ENCODE results near the gene FKBP4.
A peak's percentile ranks its signal among the peaks of the same experiment; 100 is the strongest.

The FKBP4 gene

DNA sequence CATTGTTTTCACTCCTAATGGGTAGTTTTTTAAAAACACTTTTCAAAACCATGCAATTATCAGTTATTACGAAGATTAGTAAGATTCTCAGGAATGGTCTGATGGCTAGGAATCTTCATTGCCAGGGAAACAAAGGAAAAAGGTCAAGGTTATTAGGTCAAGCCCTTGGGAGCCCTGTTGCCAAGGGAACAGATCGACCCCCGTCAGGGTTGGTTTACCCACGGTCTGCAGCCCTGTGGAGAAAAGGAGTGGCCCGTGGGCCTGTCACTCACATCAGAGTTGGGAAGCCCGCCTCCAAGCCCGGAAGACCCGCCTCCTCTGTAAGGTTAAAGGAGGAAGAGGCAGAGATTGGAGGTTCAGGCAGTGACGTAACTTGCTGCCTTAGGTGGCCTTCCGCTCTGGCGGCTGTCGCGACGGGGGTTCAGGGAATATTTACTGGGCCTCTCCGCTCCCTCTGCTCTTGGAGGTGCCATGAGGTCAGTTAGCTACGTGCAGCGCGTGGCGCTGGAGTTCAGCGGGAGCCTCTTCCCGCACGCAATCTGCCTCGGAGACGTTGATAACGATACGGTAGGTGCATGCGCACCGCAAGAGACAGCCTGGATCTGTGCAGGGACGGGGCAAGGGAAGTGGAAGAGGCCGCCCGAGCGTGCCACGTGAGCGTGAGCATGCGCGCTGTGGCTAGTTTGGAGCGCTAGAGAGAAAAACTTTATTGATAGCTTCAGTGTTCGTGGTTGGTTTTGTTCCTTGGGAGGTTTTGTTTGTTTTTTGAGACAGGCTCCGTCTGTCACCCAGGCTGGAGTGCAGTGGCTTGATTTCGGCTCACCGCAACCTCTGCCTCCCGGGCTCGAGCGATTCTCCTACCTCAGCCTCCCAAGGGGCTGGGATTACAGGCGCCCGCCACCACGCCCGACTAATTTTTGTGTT is 17.8 kb downstream of the FKBP4 start, which contains the start of gene ITFG2:
Gene ITFG2 (plus strand): TSS at position 379 of the 924 bp plus-strand sequence. CDS start 93 bp downstream, at position 472.
- no peaks in the 10 kb centered on the region for H3K9me3 ChIP-seq (ENCODE audit: control insufficient read depth, insufficient read depth, low read length)
- no CpG with 5 or more reads among the region's 48 CpGs for WGBS (ENCODE audit: insufficient coverage, insufficient read length)
- no peaks in the 10 kb centered on the region for H3K27me3 ChIP-seq (ENCODE audit: control insufficient read depth, insufficient read depth, low read length)
- DNase-seq (ENCODE audit: low read depth, low spot score), result peak; percentile 99
- H3K4me1 ChIP-seq (ENCODE audit: control insufficient read depth, insufficient read depth, low read length), result no peaks in the 10 kb centered on the region
- peak within 1 kb of the TSS; percentile 57; the same call in 1 of the 2 replicates for H3K4me3 ChIP-seq (ENCODE audit: low read length)
- H3K36me3 ChIP-seq (ENCODE audit: control insufficient read depth, insufficient read depth, low read length), result no peaks in the 10 kb centered on the region; the same call in 1 of the 2 replicates
- no peak within 1 kb of the TSS for H3K27ac ChIP-seq (ENCODE audit: low read length)

DNA sequence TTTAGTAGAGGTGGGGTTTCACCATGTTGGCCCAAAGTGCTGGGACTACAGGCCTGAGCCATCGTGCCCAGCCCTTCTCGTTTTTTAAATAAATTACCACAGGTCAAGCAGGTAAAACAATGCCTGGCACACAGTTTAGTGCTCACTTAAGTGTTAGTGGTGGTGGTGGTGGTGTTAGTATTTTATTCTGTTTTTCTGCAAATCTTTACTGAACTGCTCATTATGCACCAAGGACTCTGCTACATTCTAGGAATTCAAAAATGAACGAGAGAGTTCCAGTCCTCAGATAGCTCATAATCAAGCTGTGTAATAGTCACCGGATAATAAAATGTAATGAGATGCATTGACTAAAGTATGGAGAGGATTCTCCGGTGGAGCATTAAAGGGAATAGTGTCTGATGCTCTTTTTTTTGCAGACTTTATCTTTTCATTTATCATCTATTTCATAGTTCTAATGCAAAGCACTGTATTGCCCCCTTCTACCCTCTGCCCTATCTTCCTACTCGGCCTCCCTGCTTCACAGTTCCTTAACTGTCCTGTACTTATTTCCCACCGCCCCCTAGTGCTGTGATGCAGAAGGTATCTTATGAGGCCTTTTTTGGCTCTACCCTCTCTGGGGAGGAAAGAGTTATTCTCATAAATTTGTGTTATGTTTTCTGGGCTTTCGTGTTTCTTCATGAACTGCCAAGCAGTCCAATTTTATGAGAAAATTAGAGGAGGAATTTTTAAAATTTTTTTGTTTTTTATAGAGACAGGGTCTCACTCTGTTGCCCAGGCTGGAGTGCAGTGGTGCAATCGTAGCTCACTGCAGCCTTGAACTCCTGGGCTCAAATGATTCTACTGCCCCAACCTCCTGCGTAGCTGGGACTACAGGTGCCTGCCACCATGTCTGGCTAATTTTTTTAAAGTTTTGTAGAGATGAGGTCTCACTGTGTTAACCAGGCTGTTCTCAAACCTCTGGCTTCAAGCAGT is 18.7 kb downstream of the FKBP4 start:
- Histone ChIP-seq H3K4me3 (ENCODE audit: low read length) (peak overlapping the region; percentile 57; the same call in 1 of the 2 replicates), H3K4me1 (ENCODE audit: control insufficient read depth, insufficient read depth, low read length) (no peaks in the 10 kb centered on the region), H3K36me3 (ENCODE audit: control insufficient read depth, insufficient read depth, low read length) (peaks cover 7% of the 10 kb centered on the region; the same call in 1 of the 2 replicates), H3K27ac (ENCODE audit: low read length) (no peak overlapping the region), H3K9me3 (ENCODE audit: control insufficient read depth, insufficient read depth, low read length) (no peaks in the 10 kb centered on the region), H3K27me3 (ENCODE audit: control insufficient read depth, insufficient read depth, low read length) (no peaks in the 10 kb centered on the region)
- WGBS (ENCODE audit: insufficient coverage, insufficient read length), result no CpG with 5 or more reads among the region's 10 CpGs
- no peak for DNase-seq (ENCODE audit: low read depth, low spot score)

DNA sequence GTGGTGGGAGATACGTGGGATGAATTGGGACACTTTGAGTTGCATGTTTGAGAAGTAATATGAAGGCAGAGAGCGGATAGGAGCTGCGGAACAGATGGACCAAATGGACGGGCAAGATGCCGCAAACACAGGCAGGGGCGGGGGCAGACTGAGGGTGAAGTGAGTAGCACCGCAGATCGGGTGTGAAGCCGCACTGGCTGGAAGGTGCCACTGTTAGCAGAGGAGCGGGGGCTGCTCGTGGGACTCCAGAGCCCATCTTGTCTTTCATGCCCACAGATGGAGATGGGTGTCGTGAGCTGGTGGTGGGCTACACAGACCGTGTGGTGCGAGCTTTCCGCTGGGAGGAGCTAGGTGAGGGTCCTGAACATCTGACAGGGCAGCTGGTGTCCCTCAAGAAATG is 25.0 kb downstream of the FKBP4 start:
- peaks cover 4% of the 10 kb centered on the region for H3K4me1 ChIP-seq (ENCODE audit: control insufficient read depth, insufficient read depth, low read length)
- DNase-seq (ENCODE audit: low read depth, low spot score), result no peak
- H3K27me3 ChIP-seq (ENCODE audit: control insufficient read depth, insufficient read depth, low read length), result no peaks in the 10 kb centered on the region
- H3K9me3 ChIP-seq (ENCODE audit: control insufficient read depth, insufficient read depth, low read length), result no peaks in the 10 kb centered on the region
- no peak overlapping the region for H3K27ac ChIP-seq (ENCODE audit: low read length)
- WGBS (ENCODE audit: insufficient coverage, insufficient read length), result 100% methylated on average over 2 of the region's 15 CpGs
- no peak overlapping the region for H3K4me3 ChIP-seq (ENCODE audit: low read length)
- H3K36me3 ChIP-seq (ENCODE audit: control insufficient read depth, insufficient read depth, low read length), result peaks cover 24% of the 10 kb centered on the region

DNA sequence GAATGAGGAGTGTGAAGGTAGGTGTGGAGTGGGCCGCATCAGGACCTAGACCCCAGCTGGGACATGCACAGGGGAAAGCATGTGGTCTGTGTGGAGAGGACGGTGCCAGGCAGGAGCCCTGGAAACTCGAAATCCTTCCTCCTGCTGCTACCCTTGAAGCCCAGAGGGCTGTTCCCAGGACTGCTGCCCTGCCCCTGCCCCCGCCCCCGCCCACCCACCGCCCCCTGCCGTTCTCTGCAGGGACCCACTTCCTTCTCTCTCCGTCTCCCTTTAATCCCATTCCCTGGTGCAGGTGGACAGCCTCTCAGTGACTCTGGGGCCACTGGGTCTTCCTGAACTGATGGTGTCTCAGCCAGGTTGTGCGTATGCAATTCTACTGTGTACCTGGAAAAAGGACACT is 25.7 kb downstream of the FKBP4 start:
- WGBS (ENCODE audit: insufficient coverage, insufficient read length), result no CpG with 5 or more reads among the region's 9 CpGs
- no peak for DNase-seq (ENCODE audit: low read depth, low spot score)
- H3K9me3 ChIP-seq (ENCODE audit: control insufficient read depth, insufficient read depth, low read length), result no peaks in the 10 kb centered on the region
- H3K4me1 ChIP-seq (ENCODE audit: control insufficient read depth, insufficient read depth, low read length), result peaks cover 4% of the 10 kb centered on the region
- no peak overlapping the region for H3K27ac ChIP-seq (ENCODE audit: low read length)
- no peaks in the 10 kb centered on the region for H3K27me3 ChIP-seq (ENCODE audit: control insufficient read depth, insufficient read depth, low read length)
- H3K4me3 ChIP-seq (ENCODE audit: low read length), result no peak overlapping the region
- peaks cover 24% of the 10 kb centered on the region for H3K36me3 ChIP-seq (ENCODE audit: control insufficient read depth, insufficient read depth, low read length)

DNA sequence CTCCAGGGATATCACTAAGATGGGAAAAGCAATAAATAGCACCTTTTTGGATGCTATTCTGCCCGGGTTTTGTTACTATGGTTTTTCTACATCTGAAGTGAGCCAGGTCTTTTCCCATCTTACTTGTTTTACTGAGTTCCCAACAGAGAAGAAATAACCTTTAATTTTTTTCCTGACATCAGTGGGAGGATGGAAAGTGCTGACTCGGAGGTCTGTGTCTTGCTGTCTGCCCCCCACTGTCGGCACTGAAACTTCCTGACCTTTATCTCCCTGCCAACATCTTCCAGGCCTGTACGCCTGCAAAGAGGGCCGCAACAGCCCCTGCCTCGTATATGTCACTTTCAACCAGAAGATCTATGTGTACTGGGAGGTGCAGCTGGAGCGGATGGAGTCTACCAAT is 28.7 kb downstream of the FKBP4 start:
- Histone ChIP-seq H3K27me3 (ENCODE audit: control insufficient read depth, insufficient read depth, low read length) (no peaks in the 10 kb centered on the region), H3K4me3 (ENCODE audit: low read length) (no peak overlapping the region)
- no peak for DNase-seq (ENCODE audit: low read depth, low spot score)

DNA sequence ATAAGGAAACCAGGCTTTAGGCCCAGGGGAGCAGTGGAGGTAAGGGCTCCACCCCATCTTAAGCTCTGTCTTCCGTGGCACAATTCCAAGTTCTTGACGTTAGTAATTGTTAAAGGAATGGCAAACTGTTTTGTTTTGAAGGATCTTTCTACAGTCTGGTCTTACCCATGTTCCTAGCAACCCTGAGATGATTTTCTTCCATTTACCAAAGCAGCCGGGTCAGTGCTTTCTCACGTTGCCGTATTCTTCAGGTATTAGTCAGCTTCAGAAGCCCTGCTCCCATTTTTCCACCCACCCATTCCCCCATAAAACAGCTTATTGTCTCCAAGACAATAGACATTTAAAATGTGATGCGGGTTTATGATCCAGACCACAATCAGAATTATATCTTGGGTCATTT is 29.8 kb downstream of the FKBP4 start:
- Histone ChIP-seq H3K9me3 (ENCODE audit: control insufficient read depth, insufficient read depth, low read length) (no peaks in the 10 kb centered on the region), H3K27me3 (ENCODE audit: control insufficient read depth, insufficient read depth, low read length) (no peaks in the 10 kb centered on the region), H3K4me1 (ENCODE audit: control insufficient read depth, insufficient read depth, low read length) (peaks cover 4% of the 10 kb centered on the region), H3K36me3 (ENCODE audit: control insufficient read depth, insufficient read depth, low read length) (peaks cover 27% of the 10 kb centered on the region), H3K27ac (ENCODE audit: low read length) (no peak overlapping the region), H3K4me3 (ENCODE audit: low read length) (no peak overlapping the region)
- WGBS (ENCODE audit: insufficient coverage, insufficient read length), result no CpG with 5 or more reads among the region's 6 CpGs
- DNase-seq (ENCODE audit: low read depth, low spot score), result no peak

More for the DNA sequence above, 28.7 kb downstream of the FKBP4 start:
- H3K4me1 ChIP-seq (ENCODE audit: control insufficient read depth, insufficient read depth, low read length), result peaks cover 4% of the 10 kb centered on the region
- H3K9me3 ChIP-seq (ENCODE audit: control insufficient read depth, insufficient read depth, low read length), result no peaks in the 10 kb centered on the region
- H3K36me3 ChIP-seq (ENCODE audit: control insufficient read depth, insufficient read depth, low read length), result peaks cover 27% of the 10 kb centered on the region
- no CpG with 5 or more reads among the region's 7 CpGs for WGBS (ENCODE audit: insufficient coverage, insufficient read length)
- H3K27ac ChIP-seq (ENCODE audit: low read length), result no peak overlapping the region

DNA sequence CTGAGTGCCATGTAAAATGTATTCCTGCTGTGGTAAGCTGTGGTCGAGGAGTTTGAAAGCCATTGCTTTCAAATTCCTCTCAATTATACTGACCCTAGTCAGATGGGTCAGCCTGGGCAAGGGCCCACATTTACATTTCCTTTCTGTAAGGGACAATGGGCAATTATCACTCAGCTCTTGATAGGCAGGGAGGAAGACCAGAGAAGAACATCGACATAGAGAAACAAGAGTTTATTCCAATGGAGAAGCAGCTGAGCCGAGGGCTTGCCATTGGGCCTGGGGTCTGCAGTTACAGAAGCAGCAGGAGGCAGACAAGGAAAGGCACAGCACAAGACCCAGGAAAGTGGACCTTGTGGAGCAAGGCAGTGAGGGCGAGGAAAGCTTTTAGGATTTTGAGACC is 30.4 kb downstream of the FKBP4 start:
- H3K27me3 ChIP-seq (ENCODE audit: control insufficient read depth, insufficient read depth, low read length), result no peaks in the 10 kb centered on the region
- H3K36me3 ChIP-seq (ENCODE audit: control insufficient read depth, insufficient read depth, low read length), result peaks cover 23% of the 10 kb centered on the region
- no CpG with 5 or more reads among the region's 4 CpGs for WGBS (ENCODE audit: insufficient coverage, insufficient read length)

DNA sequence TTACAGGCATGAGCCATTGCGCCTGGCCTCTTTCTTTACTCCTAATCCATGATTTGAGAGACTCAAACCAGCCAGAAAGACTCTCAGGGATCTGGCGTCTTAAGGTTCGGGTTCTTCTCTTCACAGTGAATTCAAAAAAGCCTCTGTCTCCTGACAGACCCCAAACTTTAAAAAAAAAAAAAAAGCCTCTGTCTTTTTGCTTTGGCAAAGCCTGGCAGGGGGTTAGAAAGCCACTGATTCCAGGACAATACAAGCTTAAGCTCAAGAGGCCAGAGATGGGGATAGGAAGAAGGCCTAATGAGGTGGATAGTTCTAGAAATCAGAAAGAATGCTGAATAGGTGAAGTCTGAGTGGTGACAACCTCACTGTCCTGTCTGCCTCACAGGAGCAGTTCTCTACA is 31.3 kb downstream of the FKBP4 start:
- no peak for DNase-seq (ENCODE audit: low read depth, low spot score)
- Histone ChIP-seq H3K9me3 (ENCODE audit: control insufficient read depth, insufficient read depth, low read length) (no peaks in the 10 kb centered on the region), H3K36me3 (ENCODE audit: control insufficient read depth, insufficient read depth, low read length) (peaks cover 21% of the 10 kb centered on the region), H3K27ac (ENCODE audit: low read length) (no peak overlapping the region), H3K4me3 (ENCODE audit: low read length) (no peak overlapping the region), H3K4me1 (ENCODE audit: control insufficient read depth, insufficient read depth, low read length) (no peaks in the 10 kb centered on the region), H3K27me3 (ENCODE audit: control insufficient read depth, insufficient read depth, low read length) (no peaks in the 10 kb centered on the region)
- WGBS (ENCODE audit: insufficient coverage, insufficient read length), result no CpG with 5 or more reads among the region's 3 CpGs

More for the DNA sequence above, 30.4 kb downstream of the FKBP4 start:
- Histone ChIP-seq H3K9me3 (ENCODE audit: control insufficient read depth, insufficient read depth, low read length) (no peaks in the 10 kb centered on the region), H3K27ac (ENCODE audit: low read length) (no peak overlapping the region), H3K4me1 (ENCODE audit: control insufficient read depth, insufficient read depth, low read length) (0 out of 2 replicates have a peak, but pooled peaks cover 1% of the 10 kb centered on the region), H3K4me3 (ENCODE audit: low read length) (no peak overlapping the region)
- no peak for DNase-seq (ENCODE audit: low read depth, low spot score)

DNA sequence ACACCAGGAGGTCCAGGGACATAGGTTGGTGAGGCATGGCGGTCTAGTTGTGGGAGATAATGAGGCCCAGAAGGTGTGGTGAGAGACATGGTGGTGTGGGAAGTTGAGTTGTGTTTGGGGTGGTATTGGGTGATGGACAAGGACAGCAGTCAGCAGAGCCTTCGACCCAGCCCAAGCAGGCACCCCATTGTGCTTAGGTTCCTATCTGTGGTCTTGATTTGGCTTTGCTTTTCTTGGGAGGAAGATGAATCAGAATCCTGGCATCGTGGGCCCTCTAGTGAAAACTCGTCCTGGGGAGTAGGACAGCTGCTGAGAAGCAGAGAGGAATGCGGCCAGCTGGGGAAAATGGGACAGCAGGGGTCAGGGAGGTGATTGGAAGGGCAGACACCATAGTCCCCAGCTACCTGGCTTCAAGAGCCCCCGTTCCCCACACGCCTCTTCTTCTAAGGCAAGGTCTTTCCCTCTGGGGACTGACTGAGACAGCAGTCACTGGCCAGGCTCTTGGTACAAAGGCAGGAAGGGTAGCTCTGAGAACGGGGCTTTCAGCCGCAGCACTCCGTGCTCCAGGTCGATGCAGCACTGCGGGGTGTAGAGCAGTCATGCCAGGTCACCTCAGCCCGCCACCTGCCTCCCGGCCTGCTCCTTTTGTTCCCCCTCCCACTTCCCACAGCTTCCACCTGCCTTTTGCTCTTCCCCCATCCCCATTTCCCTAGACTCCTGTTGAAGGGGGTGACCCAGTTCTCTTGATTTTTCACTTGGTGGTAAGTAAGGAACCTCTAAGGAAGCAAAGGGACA is 32.1 kb downstream of the FKBP4 start:
- H3K4me3 ChIP-seq (ENCODE audit: low read length), result no peak overlapping the region
- no peaks in the 10 kb centered on the region for H3K4me1 ChIP-seq (ENCODE audit: control insufficient read depth, insufficient read depth, low read length)
- no peaks in the 10 kb centered on the region for H3K9me3 ChIP-seq (ENCODE audit: control insufficient read depth, insufficient read depth, low read length)
- no peaks in the 10 kb centered on the region for H3K27me3 ChIP-seq (ENCODE audit: control insufficient read depth, insufficient read depth, low read length)
- DNase-seq (ENCODE audit: low read depth, low spot score), result no peak
- H3K36me3 ChIP-seq (ENCODE audit: control insufficient read depth, insufficient read depth, low read length), result peaks cover 21% of the 10 kb centered on the region
- no CpG with 5 or more reads among the region's 14 CpGs for WGBS (ENCODE audit: insufficient coverage, insufficient read length)
- no peak overlapping the region for H3K27ac ChIP-seq (ENCODE audit: low read length)

Data from iPS DF 6.9 (cell line).